Activated CD8-positive, alpha-beta T cell treated with anti-CD3 and anti-CD28 coated beads, Interleukin-2, amount 10 ng/mL, durations not matched to agents 7 days and 5 days (primary cell): Measurements from ENCODE around the gene BCL2. TPM values are rescaled to one million over a fixed set of nuclear protein-coding genes. Genes with fewer than 3 reads are reported as not detected.
A peak's percentile ranks its signal among the peaks of the same experiment; 100 is the strongest.

Experiments used
- ATAC-seq: fragments of 150-1000 bp; cut with Tn5 transposase; one replicate; pipeline ENCODE4 v1.10.0; 2021; ENCODE audit warnings: moderate library complexity
- CTCF ChIA-PET: fragments of 350-600 bp; sonication (Branson Sonifier 250); formaldehyde crosslinking; loops from one replicate; lab custom pipeline; 2021; ENCODE audit warnings: antibody characterized with exemption; lab: Charles Lee
- POLR2A ChIA-PET: fragments of 350-600 bp; sonication (Branson Sonifier 250); formaldehyde crosslinking; loops from one replicate; lab custom pipeline; 2021; ENCODE audit warnings: antibody characterized with exemption; lab: Charles Lee
- DNase-seq: peaks from one replicate; pipeline ENCODE4 v3.0.0-alpha.2; 2020
- H3K27ac Mint-ChIP-seq: one replicate; pipeline ENCODE4 v1.8.0; 2021; ENCODE audit warnings: mild to moderate bottlenecking, mixed read lengths
- H3K27me3 Mint-ChIP-seq: one replicate; pipeline ENCODE4 v1.8.0; 2021; ENCODE audit warnings: low read depth, mixed read lengths
- H3K36me3 Mint-ChIP-seq: one replicate; pipeline ENCODE4 v1.8.0; 2021; ENCODE audit warnings: low read depth, mixed read lengths
- H3K4me1 Mint-ChIP-seq: one replicate; pipeline ENCODE4 v1.8.0; 2021; ENCODE audit warnings: low read depth, mixed read lengths
- H3K4me3 Mint-ChIP-seq: one replicate; pipeline ENCODE4 v1.8.0; 2021; ENCODE audit warnings: mild to moderate bottlenecking, mixed read lengths
- H3K9me3 Mint-ChIP-seq: one replicate; pipeline ENCODE4 v1.8.0; 2022; ENCODE audit warnings: mixed read lengths; ENCODE audit not compliant: insufficient read depth
- total RNA-seq, 2 experiments: library from RNA; stranded (reverse); gene quantifications; one replicate each; pipeline ENCODE4 v1.2.3, GENCODE V29; 2021

The BCL2 gene
- total RNA-seq, 2 experiments from 2014 or later, result 140 TPM

DNA sequence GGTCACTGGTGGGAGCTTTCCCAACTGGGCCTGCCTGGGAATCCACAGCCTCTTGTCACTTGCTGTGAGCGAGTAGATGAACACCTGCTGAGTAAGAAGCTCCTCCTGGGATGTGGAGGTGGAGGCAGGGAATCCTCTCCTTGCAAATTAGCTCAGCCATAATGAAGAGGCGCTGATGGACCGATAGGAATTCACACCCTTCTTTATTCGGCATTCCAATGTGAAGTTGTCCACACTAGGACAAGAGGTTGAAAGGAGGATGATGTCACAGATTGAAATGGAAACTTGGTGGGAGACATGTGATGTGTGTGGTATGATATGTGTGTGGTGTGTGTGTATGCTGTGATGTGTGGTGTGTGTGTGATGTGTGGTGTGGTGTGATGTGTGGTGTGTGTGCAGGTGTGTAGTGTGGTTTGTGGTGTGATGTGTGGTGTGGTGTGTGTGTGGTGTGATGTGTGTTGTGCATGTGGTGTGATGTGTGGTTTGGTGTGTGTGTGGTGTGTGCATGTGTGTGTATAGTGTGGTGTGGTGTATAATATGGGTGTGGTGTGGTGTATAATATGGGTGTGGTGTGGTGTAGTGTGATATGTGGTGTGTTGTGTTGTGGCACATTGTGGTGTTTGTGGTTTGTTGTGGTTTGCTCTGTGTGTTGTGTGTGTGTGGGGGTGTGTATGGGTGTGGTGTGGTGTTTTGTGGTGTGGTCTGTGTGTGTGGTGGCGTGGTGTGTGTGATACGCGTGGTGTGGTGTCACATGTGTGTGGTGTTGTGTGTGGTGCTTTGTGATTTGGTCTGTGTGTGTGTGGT, 216.4 kb downstream of the BCL2 start:
- CTCF ChIA-PET, result interaction anchor here (1.2 to 1.6 kb wide), 2 partner anchors 17 to 29 kb away, joined by 4 to 6 read pairs; no protein-coding TSS in a partner anchor
- Mint-ChIP-seq H3K27ac (peak overlapping the region; percentile 82), H3K4me1 (peaks cover 60% of the 10 kb centered on the region), H3K4me3 (peak overlapping the region; percentile 17), H3K36me3 (peaks cover 4% of the 10 kb centered on the region), H3K9me3 (no peaks in the 10 kb centered on the region), H3K27me3 (peaks cover 8% of the 10 kb centered on the region)
- no peak for DNase-seq
- no peak for ATAC-seq
- POLR2A ChIA-PET, result no interaction called here

DNA sequence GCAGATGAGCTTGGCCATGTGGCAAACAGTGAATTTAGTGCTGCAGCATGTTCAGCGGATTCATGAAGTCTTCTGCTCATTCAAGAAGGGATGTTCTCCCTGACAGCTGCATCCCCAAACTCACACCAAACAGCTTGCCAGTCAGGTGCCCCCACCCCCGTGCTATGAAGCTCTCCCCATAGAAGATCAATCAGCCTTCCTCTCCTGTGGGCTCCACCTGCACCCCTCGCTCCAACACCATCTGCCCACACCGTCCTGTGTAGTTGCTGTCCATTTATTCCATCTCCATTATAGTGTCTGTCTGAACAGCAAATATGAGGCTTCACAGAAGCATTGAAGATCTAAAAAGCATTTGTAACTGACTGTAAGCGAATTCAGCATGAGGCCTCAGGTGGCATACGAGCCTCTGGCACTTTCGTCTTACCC, 218.9 kb downstream of the BCL2 start:
- no peak overlapping the region for H3K4me3 Mint-ChIP-seq
- H3K4me1 Mint-ChIP-seq, result peaks cover 59% of the 10 kb centered on the region
- H3K9me3 Mint-ChIP-seq, result no peaks in the 10 kb centered on the region
- H3K27me3 Mint-ChIP-seq, result peaks cover 26% of the 10 kb centered on the region
- CTCF ChIA-PET, result no interaction called here
- POLR2A ChIA-PET, result interaction anchor here (0.6 kb wide), 1 partner anchor 54 kb away, joined by 3 read pairs; no protein-coding TSS in a partner anchor
- peak overlapping the region; percentile 17 for H3K27ac Mint-ChIP-seq
- peaks cover 4% of the 10 kb centered on the region for H3K36me3 Mint-ChIP-seq
- ATAC-seq, result no peak
- peak; percentile 20 for DNase-seq

DNA sequence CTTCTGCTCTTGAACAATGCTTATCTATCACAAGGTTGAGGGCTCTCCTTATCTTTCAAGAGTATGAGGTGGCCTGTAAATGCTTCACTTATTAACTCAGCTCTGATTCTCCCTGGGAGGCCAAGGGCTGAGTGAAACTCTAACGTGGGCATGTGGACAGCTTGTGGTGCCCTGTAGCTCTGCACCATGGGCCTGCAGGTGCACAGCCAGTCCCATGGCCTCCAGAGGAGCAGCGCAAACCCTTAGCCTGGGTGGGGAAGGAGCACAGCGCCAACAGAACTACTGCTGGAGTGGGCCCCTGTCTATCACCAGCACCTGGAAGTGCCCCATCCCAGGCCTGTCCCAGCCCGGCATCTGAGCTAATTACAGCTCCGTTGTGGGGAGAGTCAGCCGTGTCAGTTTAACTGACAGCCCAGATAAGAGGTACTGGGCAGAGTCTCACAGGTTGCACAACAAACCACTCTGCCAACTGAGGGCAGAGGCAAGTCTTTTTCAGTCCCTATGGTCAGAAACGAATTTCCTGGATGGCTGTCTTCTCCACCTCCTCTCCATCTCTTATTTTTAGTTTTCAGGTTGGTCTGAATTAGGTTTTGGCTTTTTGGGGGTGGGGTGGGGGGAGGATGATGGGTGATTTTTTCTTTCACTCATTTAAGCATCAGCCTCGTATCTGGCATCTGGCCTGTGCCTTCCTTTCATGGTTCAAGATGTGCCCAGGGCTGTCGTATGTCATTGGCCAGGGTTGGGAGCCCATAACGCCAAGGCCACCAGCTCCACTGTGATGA, 219.5 kb downstream of the BCL2 start:
- H3K4me1 Mint-ChIP-seq, result peaks cover 59% of the 10 kb centered on the region
- H3K27ac Mint-ChIP-seq, result no peak overlapping the region
- peaks cover 4% of the 10 kb centered on the region for H3K36me3 Mint-ChIP-seq
- POLR2A ChIA-PET, result interaction anchor here (0.6 to 1.0 kb wide), 2 partner anchors 55 to 100 kb away, joined by 3 to 4 read pairs; no protein-coding TSS in a partner anchor
- peaks cover 30% of the 10 kb centered on the region for H3K27me3 Mint-ChIP-seq
- no peak overlapping the region for H3K4me3 Mint-ChIP-seq
- CTCF ChIA-PET, result interaction anchor here (1.4 kb wide), 1 partner anchor 96 kb away, joined by 3 read pairs; no protein-coding TSS in a partner anchor
- ATAC-seq (no peak), DNase-seq (peak; percentile 18)
- no peaks in the 10 kb centered on the region for H3K9me3 Mint-ChIP-seq

DNA sequence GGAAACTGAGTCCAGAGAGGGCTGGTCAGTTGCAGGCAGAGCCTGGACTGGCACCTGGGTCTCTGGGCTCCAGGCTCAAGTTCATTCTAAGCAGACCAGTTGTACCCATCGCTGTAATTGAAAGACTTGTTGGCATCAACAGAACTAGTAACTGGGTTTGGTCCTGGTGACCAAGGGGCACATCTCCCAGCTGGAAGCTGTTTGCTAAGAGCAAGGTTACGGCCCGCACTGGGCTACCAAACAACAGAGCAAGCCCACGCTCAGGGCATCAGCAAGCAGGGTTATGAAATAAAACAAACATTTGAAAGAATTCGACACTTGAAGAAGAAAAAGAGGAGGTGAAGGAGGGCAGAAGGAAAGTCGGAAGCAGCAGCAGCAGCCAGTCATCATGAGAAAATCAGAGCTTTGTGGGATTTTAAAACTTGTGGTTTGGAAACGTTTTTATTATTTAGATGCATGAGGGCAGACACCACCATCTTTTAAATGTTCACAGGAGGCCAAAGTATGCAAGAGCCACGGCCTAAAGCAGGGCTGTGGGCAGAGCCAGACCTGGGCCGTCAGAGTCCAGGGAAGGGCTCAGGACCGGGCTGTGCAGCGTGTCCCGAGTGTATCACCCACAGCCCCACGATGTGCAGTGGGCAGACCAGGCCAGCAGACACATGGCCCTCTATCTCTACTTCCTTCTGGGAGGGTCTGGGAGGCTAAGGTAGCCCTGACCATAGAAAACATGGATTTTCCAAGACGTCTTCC, 220.3 kb downstream of the BCL2 start:
- DNase-seq (peak; percentile 14), ATAC-seq (no peak)
- Mint-ChIP-seq H3K4me3 (peak overlapping the region; percentile 45), H3K9me3 (no peaks in the 10 kb centered on the region), H3K36me3 (peaks cover 4% of the 10 kb centered on the region), H3K4me1 (peaks cover 59% of the 10 kb centered on the region), H3K27me3 (peaks cover 32% of the 10 kb centered on the region), H3K27ac (peak overlapping the region; percentile 86)
- ChIA-PET POLR2A (interaction anchor here (0.7 to 1.7 kb wide), 3 partner anchors 39 to 218 kb away, joined by 3 to 4 read pairs (median 3); no protein-coding TSS in a partner anchor), CTCF (interaction anchor here (1.4 kb wide), 1 partner anchor 97 kb away, joined by 3 read pairs; no protein-coding TSS in a partner anchor)

DNA sequence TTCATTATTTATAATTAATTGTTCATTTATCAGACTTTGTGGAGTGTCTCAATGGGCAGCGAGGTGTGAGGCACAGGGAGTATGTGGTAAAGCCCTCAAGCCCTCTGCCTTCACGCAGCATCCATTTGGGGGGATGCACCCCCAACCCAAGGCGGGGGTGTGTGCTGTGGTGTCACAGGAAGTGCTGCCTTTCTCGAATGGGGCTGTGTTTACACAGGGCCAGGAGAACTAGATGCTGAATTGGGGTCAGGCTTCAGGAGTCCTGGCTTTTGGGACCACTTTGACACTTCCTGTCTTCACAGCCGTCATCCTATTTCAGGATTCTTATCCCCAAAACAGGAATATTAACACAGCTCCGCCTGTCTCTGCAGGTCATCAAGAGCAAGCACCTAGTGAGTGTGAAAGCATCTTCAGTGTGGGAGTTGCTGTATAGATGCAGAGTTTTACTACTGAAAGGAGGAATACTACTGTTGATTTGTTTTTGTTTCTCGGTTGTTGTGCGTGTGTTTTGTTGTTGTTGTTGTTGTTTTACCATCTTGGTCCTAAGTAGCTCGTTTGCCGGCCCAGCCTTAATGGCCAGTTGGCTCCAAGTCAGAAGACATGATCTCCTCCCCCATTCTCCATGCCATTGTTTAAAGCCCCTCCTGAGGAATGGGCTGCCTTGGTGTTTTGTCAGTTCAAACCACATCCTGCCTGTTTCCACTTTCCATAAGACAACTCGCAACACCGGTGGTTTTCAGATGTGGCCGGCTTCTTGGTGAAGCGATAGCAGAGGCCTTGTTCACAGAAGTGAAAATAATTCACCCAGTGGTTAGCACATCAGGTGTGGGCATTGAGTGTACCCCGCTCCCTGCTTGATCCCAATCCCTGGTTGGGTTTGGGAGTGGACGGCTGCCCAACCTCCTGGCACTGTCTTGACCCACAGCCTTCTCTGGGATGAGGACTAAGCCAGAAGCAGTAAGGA, 221.3 kb downstream of the BCL2 start:
- Mint-ChIP-seq H3K27me3 (peaks cover 31% of the 10 kb centered on the region), H3K9me3 (no peaks in the 10 kb centered on the region), H3K36me3 (peaks cover 4% of the 10 kb centered on the region), H3K27ac (peak overlapping the region; percentile 86), H3K4me3 (peak overlapping the region; percentile 45), H3K4me1 (peaks cover 59% of the 10 kb centered on the region)
- CTCF ChIA-PET, result interaction anchor here (0.7 kb wide), 1 partner anchor 9 kb away, joined by 3 read pairs; no protein-coding TSS in a partner anchor
- peak; percentile 84 for DNase-seq
- ATAC-seq, result peak; percentile 77
- POLR2A ChIA-PET, result interaction anchor here (0.7 to 1.7 kb wide), 3 partner anchors 40 to 219 kb away, joined by 3 to 4 read pairs (median 3); no protein-coding TSS in a partner anchor

DNA sequence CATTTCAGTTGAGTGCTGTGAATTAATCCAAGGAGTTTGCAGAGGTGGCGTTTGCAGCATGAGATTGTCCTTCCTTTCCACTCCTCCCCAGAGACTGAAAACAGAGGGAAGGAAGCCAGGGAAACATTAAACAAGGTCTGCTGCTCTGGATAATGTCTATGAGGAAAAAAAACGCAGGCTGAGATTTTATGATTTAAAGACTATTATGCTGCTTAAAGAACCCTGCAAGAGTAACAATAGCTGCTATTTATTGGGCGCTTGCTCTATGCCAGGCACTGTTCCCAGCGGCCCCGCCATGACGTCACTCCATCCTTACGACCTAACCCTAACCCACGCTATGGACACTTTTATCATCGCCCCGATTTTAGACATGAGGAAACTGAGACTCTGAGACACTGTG, 222.4 kb downstream of the BCL2 start:
- H3K9me3 Mint-ChIP-seq, result no peaks in the 10 kb centered on the region
- H3K4me3 Mint-ChIP-seq, result no peak overlapping the region
- ChIA-PET CTCF (interaction anchor here (2.0 to 2.3 kb wide), 2 partner anchors 23 to 221 kb away, joined by 9 to 10 read pairs; partner anchors contain the start of gene BCL2), POLR2A (no interaction called here)
- H3K27me3 Mint-ChIP-seq, result peaks cover 28% of the 10 kb centered on the region
- no peak overlapping the region for H3K27ac Mint-ChIP-seq
- no peaks in the 10 kb centered on the region for H3K36me3 Mint-ChIP-seq
- H3K4me1 Mint-ChIP-seq, result peaks cover 51% of the 10 kb centered on the region
- ATAC-seq (no peak), DNase-seq (peak; percentile 5)

DNA sequence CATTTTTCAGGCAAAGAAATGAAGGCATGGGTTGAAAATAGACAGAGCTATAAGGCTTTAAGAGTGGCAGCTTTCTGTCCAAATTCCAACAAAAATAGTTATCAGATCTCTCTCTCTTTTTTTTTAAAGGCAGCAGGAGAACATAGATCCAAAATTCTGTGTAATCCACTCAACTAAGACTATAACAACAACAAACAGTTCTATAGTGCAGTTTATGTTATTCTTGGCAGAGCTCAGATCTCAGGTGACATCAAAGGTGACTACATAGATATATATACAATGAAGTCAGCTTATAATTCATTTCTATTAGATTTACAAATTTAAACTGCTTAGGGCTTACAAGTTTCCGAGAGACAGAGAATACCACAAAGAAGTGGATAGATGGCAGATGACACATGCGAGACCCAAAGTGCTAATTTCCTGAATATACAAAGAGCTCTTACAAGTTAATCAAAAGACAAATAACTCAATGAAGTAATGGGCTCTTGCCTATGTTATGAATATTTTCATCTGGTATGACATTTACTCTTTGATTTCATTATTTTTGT, 223.2 kb downstream of the BCL2 start:
- Mint-ChIP-seq H3K36me3 (no peaks in the 10 kb centered on the region), H3K27ac (no peak overlapping the region), H3K27me3 (peaks cover 28% of the 10 kb centered on the region), H3K4me1 (peaks cover 46% of the 10 kb centered on the region), H3K4me3 (no peak overlapping the region), H3K9me3 (no peaks in the 10 kb centered on the region)
- CTCF ChIA-PET, result interaction anchor here (1.7 to 2.3 kb wide), 4 partner anchors 11 to 227 kb away, joined by 5 to 10 read pairs (median 8); partner anchors contain the start of gene BCL2
- ATAC-seq (no peak), DNase-seq (no peak)
- POLR2A ChIA-PET, result no interaction called here

DNA sequence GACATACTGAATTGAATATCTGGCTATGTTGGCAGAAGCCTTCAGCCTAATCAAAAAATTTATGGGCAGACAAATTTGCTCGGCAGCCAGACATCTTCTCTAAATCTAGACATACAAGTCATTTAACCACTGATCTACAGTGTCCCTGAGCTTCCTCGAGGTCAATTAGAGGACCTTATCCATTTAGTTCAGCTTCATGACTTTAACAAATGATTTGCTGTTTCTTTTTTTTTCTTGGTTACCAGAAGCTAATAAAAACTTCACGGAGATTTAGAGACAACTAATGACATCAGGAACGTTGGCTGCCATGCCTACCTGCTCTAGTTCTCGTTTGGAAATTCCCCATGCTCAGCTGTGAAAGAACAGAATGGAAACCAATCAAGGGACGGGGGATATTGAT, 223.8 kb downstream of the BCL2 start:
- Mint-ChIP-seq H3K36me3 (no peaks in the 10 kb centered on the region), H3K9me3 (no peaks in the 10 kb centered on the region), H3K27ac (no peak overlapping the region), H3K4me3 (no peak overlapping the region), H3K27me3 (peaks cover 28% of the 10 kb centered on the region), H3K4me1 (peaks cover 44% of the 10 kb centered on the region)
- POLR2A ChIA-PET, result no interaction called here
- CTCF ChIA-PET, result interaction anchor here (0.9 to 2.3 kb wide), 7 partner anchors 11 to 244 kb away, joined by 3 to 10 read pairs (median 5); partner anchors contain the start of gene BCL2
- DNase-seq, result peak; percentile 10
- ATAC-seq, result no peak

DNA sequence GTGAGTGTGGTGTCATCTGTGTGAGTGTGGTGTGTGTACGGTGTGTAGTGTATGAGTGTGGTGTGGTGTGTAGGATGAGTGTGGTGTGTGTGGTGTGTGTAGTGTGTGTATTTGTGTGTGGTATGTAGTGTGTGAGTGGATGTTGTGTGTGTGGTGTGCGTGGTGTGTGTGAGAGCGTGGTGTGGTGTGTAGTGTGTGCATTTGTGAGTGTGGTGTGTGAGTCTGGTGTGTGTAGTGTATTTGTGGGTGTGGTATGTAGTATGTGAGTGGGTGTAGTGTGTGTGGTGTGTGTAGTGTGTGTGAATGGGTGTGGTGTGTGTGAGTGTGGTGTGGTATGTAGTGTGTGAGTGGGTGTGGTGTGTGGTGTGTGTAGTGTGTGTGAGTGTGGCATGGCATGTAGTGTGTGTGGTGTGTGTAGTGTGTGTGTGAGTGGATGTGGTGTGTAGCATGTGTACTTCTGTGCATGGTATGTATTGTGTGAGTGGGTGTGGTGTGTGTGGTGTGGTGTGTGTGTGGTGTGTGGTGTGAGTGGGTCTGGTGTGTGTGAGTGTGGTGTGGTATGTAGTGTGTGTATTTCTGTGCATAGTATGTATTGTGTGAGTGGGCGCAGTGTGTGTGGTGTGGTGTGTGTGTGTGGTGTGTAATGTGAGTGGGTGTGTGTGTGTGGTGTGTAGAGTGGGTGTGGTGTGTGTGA, 227.8 kb downstream of the BCL2 start:
- POLR2A ChIA-PET, result no interaction called here
- DNase-seq, result no peak
- peak; percentile 14 for ATAC-seq
- Mint-ChIP-seq H3K9me3 (no peaks in the 10 kb centered on the region), H3K27me3 (peaks cover 32% of the 10 kb centered on the region), H3K4me1 (peaks cover 4% of the 10 kb centered on the region), H3K27ac (no peak overlapping the region), H3K4me3 (no peak overlapping the region), H3K36me3 (no peaks in the 10 kb centered on the region)
- CTCF ChIA-PET, result no interaction called here
